ENCODE results near the gene CHRND.

Gene CHRND
- long read RNA-seq: 0 reads

DNA sequence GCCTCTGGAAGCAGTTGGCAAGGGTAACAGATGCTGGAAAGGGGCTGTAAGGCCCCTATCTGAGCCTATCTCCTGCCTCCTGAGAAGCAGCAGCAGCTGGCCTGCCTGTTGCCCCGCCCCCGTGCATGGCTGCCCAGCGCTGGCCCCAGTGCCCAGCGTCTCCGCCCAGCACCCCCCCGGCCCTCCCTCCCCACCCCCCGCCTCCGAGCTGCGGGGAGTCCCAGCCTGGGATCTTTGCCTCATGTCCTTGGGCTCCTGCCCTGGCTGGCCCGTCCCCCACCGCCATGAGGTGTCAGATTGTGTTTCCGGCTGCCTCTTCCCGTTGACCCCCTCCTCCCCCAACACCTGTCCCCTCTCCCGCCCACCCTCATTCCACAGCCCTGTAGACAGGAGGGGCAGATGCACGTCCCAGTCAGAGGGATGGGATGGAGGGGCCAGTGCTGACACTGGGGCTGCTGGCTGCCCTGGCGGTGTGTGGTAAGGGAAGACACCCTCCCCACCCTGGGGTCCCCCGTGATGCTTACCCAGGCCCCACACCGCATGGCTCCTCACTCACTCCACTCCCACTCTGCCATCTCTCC, at the start of gene CHRND:
CHRND (plus strand) TSS at position 370 of the 581 bp plus-strand sequence; CDS start at position 426, 56 bp downstream.
- TF ChIP-seq, protein P1, sequence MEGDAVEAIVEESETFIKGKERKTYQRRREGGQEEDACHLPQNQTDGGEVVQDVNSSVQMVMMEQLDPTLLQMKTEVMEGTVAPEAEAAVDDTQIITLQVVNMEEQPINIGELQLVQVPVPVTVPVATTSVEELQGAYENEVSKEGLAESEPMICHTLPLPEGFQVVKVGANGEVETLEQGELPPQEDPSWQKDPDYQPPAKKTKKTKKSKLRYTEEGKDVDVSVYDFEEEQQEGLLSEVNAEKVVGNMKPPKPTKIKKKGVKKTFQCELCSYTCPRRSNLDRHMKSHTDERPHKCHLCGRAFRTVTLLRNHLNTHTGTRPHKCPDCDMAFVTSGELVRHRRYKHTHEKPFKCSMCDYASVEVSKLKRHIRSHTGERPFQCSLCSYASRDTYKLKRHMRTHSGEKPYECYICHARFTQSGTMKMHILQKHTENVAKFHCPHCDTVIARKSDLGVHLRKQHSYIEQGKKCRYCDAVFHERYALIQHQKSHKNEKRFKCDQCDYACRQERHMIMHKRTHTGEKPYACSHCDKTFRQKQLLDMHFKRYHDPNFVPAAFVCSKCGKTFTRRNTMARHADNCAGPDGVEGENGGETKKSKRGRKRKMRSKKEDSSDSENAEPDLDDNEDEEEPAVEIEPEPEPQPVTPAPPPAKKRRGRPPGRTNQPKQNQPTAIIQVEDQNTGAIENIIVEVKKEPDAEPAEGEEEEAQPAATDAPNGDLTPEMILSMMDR (IDR thresholded peaks at IDR 0.05; ENCODE audit: insufficient read depth, low read length): no peak
- no peak for TF ChIP-seq SPI1 (IDR thresholded peaks at IDR 0.05; ENCODE audit: borderline replicate concordance, low read depth)
- TF ChIP-seq GABPA (IDR thresholded peaks at IDR 0.05; ENCODE audit: low read depth): no peak
- TF ChIP-seq POLR2AphosphoS5 (IDR thresholded peaks at IDR 0.05; ENCODE audit: low read depth): no peak
- TF ChIP-seq, protein P2, sequence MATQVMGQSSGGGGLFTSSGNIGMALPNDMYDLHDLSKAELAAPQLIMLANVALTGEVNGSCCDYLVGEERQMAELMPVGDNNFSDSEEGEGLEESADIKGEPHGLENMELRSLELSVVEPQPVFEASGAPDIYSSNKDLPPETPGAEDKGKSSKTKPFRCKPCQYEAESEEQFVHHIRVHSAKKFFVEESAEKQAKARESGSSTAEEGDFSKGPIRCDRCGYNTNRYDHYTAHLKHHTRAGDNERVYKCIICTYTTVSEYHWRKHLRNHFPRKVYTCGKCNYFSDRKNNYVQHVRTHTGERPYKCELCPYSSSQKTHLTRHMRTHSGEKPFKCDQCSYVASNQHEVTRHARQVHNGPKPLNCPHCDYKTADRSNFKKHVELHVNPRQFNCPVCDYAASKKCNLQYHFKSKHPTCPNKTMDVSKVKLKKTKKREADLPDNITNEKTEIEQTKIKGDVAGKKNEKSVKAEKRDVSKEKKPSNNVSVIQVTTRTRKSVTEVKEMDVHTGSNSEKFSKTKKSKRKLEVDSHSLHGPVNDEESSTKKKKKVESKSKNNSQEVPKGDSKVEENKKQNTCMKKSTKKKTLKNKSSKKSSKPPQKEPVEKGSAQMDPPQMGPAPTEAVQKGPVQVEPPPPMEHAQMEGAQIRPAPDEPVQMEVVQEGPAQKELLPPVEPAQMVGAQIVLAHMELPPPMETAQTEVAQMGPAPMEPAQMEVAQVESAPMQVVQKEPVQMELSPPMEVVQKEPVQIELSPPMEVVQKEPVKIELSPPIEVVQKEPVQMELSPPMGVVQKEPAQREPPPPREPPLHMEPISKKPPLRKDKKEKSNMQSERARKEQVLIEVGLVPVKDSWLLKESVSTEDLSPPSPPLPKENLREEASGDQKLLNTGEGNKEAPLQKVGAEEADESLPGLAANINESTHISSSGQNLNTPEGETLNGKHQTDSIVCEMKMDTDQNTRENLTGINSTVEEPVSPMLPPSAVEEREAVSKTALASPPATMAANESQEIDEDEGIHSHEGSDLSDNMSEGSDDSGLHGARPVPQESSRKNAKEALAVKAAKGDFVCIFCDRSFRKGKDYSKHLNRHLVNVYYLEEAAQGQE (IDR thresholded peaks at IDR 0.05; ENCODE audit: insufficient replicate concordance, low read depth): no peak
- no peak for DNase-seq (ENCODE audit: low read depth in 1 of 2, low spot score in 1 of 2)
- no peak within 1 kb of the TSS for H3K27ac ChIP-seq (replicated peaks)
- peaks cover 25% of the 10 kb centered on the region for H3K27me3 ChIP-seq (ENCODE audit: insufficient read depth, poor library complexity, severe bottlenecking)
- H3K4me3 ChIP-seq (replicated peaks; ENCODE audit: insufficient read depth, low read length): no peak within 1 kb of the TSS

DNA sequence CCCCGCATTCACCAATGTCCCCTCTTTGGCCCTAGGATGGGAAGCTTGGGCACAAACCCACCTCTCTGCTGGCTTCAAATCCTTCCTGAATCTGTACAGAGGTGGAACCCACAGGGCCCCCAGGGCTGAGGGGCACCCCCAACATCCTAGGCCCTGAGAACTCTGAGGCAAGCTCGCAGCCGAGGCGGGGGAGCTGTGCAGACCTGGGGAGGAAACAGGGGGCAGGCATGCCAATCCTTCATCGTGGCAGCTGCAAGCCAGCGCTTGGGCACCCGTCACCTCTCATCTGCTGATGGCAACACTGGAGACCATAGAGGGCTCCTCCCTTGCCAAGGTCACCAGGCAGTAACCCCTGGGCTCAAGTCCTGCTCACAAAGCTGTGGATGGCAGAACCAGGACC, 49.2 kb upstream of the CHRND start:
- H3K27me3 ChIP-seq (ENCODE audit: insufficient read depth, poor library complexity, severe bottlenecking): peaks cover 7% of the 10 kb centered on the region
- TF ChIP-seq, protein P2 (IDR thresholded peaks at IDR 0.05; ENCODE audit: insufficient replicate concordance, low read depth): no peak
- no peak for TF ChIP-seq POLR2AphosphoS5 (IDR thresholded peaks at IDR 0.05; ENCODE audit: low read depth)
- no peak for TF ChIP-seq GABPA (IDR thresholded peaks at IDR 0.05; ENCODE audit: low read depth)
- no peak for TF ChIP-seq SPI1 (IDR thresholded peaks at IDR 0.05; ENCODE audit: borderline replicate concordance, low read depth)
- TF ChIP-seq, protein P1 (IDR thresholded peaks at IDR 0.05; ENCODE audit: insufficient read depth, low read length): no peak
- no peak for DNase-seq (ENCODE audit: low read depth in 1 of 2, low spot score in 1 of 2)
- no peak overlapping the region for H3K27ac ChIP-seq (replicated peaks)
- H3K4me3 ChIP-seq (replicated peaks; ENCODE audit: insufficient read depth, low read length): no peak overlapping the region

DNA sequence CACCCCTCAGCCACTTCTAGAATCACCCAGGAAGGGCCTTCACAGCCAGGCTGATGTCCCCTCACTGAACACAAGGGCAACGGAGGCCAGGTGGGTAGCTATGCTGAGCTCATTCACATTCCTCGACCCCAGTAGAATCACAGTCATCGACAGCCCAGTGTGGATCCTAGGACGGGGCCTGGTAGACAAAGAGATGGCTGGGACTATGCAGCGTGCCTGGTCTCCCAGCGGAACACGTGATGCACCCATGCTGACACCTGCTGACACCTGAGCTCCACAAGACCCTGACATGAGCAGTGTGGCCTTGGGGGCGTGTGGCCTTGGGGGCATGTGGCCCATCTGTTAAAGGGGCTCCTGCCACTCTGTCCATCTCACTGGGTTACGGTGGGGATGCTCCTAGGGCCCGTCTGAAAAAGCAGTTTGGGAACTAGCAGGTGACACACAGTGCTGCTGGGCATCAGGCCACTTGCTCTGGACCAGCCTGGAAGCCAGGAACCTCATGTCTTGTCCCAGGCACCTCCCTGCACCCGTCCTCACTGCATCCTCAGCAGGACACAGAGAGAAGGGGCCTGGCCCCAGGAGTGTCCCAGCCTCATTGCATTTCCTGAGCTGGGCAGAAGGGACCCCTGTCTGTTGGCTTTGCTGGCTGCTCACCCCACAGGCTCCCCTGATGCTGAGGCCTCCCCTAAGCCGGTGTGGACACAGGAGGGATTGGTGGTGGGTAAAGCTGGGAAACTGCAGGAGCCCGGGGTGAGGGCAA, 48.0 kb upstream of the CHRND start:
- TF ChIP-seq, protein P1 (IDR thresholded peaks at IDR 0.05; ENCODE audit: insufficient read depth, low read length): no peak
- TF ChIP-seq GABPA (IDR thresholded peaks at IDR 0.05; ENCODE audit: low read depth) (no peak), POLR2AphosphoS5 (IDR thresholded peaks at IDR 0.05; ENCODE audit: low read depth) (no peak), SPI1 (IDR thresholded peaks at IDR 0.05; ENCODE audit: borderline replicate concordance, low read depth) (no peak)
- TF ChIP-seq, protein P2 (IDR thresholded peaks at IDR 0.05; ENCODE audit: insufficient replicate concordance, low read depth): no peak
- Histone ChIP-seq H3K27me3 (ENCODE audit: insufficient read depth, poor library complexity, severe bottlenecking) (peaks cover 3% of the 10 kb centered on the region), H3K27ac (replicated peaks) (no peak overlapping the region), H3K4me3 (replicated peaks; ENCODE audit: insufficient read depth, low read length) (no peak overlapping the region)
- no peak for DNase-seq (ENCODE audit: low read depth in 1 of 2, low spot score in 1 of 2)
